ENCODE measurements around the gene CD247. TPM values are rescaled to one million over a fixed set of nuclear protein-coding genes. Genes with fewer than 3 reads are reported as not detected.

CD247 gene
- total and polyA plus RNA-seq, 4 experiments from 2014 or later: 260 to 404 (median 340) TPM

DNA sequence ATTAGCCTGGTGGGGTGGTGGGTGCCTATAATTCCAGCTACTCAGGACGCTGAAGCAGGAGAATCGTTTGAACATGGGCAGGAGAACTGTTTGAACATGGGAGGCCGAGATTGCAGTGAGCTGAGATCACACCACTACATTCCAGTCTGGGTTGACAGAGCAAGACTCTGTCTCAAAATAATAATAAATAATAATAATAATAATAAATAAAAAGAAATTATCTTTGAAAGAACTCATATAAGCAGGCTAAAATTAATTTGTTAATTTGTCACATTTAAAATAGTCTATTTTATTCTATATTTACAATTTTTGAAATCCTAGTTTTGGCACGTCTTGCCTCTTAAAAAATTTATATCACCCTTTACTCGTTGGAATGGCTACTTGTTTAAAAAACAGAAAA, 27.6 kb downstream of the CD247 start:
- Mint-ChIP-seq H3K4me3 (peak overlapping the region; percentile 29 to 91 (median 74)), H3K36me3 (peaks cover 40 to 72% of the 10 kb centered on the region in 2 donors), H3K4me1 (peaks cover 75 to 100% (median 88%) of the 10 kb centered on the region in 4 donors), H3K27ac (peak overlapping the region; percentile 88 to 100 (median 94)), H3K9me3 (no peaks in the 10 kb centered on the region), H3K27me3 (no peaks in the 10 kb centered on the region)
- no peak for DNase-seq
- H3K9me3 ChIP-seq (ENCODE audit: control insufficient read depth in 1 of 2, low read length in 2 of 2): no peaks in the 10 kb centered on the region
- POLR2A ChIA-PET (ENCODE audit: partially characterized antibody): interaction anchor here (1.0 to 9.8 kb wide), 2 partner anchors 10 to 26 kb away, joined by 4 to 137 read pairs; partner anchors contain the start of gene CD247
- no peaks in the 10 kb centered on the region for H3K27me3 ChIP-seq (ENCODE audit: insufficient read depth, low read length)
- intact Hi-C loops (cut with micrococcal nuclease): loop anchor here (10.0 kb wide), 1 partner anchor 64 kb away; the partner anchor contains the start of gene CREG1
- H3K4me1 ChIP-seq (ENCODE audit: insufficient read depth, low read length): peaks cover 99% of the 10 kb centered on the region
- H3K4me3 ChIP-seq (ENCODE audit: low read length in 2 of 2): no peak overlapping the region
- CTCF ChIA-PET (ENCODE audit: partially characterized antibody): interaction anchor here (0.9 to 1.2 kb wide), 3 partner anchors 9 to 82 kb away, joined by 3 to 4 read pairs (median 3); no protein-coding TSS in a partner anchor
- peak overlapping the region; percentile 60 for H3K27ac ChIP-seq (ENCODE audit: low read depth, low read length)
- peaks cover 21% of the 10 kb centered on the region for H3K36me3 ChIP-seq (ENCODE audit: insufficient read depth, low read length)

DNA sequence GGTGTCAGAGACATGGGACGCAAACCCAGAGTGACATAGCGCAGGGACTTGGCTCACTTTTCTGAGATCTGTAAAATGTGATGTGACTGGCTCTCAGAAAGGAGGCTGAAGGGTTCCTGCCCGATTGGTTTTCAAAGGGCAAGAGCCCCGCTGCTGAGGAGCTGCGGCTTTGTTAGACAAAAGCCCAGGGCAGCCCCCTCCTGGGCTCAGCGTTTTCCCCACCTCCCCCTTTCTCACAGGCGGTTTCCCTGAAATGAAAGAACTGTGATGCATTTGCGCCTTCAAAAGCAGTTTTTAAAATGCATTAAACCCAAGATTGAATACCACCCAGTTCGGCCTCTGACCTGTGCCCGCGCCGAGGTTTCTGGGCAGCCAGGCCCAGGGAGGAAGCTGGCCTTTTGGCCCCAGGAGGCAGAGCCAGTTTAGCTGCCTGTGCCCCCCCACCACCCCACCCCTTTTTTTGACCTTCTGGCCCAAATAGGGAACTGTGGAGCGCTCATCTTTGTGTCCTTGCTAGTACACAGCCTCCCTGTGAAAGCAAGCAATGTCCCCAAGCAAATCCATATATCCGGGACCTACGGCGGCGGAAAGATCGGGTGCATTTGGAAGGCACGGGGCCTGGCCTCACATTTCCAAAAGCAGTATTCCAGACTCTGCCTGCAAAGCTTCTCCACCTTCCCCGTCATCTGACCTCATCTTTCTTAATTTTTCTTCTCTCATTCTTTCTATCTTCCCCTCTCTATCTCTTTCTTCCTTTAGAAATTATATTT, 28.6 kb downstream of the CD247 start:
- Mint-ChIP-seq H3K27me3 (no peaks in the 10 kb centered on the region), H3K9me3 (no peaks in the 10 kb centered on the region), H3K4me3 (peak overlapping the region; percentile 68 to 91 (median 76)), H3K27ac (peak overlapping the region; percentile 88 to 100 (median 91)), H3K36me3 (peaks cover 32 to 71% of the 10 kb centered on the region in 2 donors), H3K4me1 (peaks cover 76 to 100% (median 89%) of the 10 kb centered on the region in 4 donors)
- Histone ChIP-seq H3K4me3 (ENCODE audit: low read length in 2 of 2) (peak overlapping the region in 1 of 2 donors; percentile 10), H3K9me3 (ENCODE audit: control insufficient read depth in 1 of 2, low read length in 2 of 2) (no peaks in the 10 kb centered on the region), H3K4me1 (ENCODE audit: insufficient read depth, low read length) (peaks cover 99% of the 10 kb centered on the region), H3K36me3 (ENCODE audit: insufficient read depth, low read length) (peaks cover 19% of the 10 kb centered on the region), H3K27me3 (ENCODE audit: insufficient read depth, low read length) (no peaks in the 10 kb centered on the region), H3K27ac (ENCODE audit: low read depth, low read length) (peak overlapping the region; percentile 60)
- ChIA-PET CTCF (ENCODE audit: partially characterized antibody) (interaction anchor here (1.0 to 2.6 kb wide), 4 partner anchors 9 to 28 kb away, joined by 3 to 8 read pairs (median 4); partner anchors contain the start of gene CD247), POLR2A (ENCODE audit: partially characterized antibody) (interaction anchor here (1.1 to 9.8 kb wide), 3 partner anchors 27 to 43 kb away, joined by 5 to 137 read pairs (median 5); partner anchors contain the start of gene CD247)
- DNase-seq: peak; percentile 36 to 85 (median 53)
- intact Hi-C loops (cut with micrococcal nuclease): loop anchor here (1.0 to 10.0 kb wide), 3 partner anchors 33 to 65 kb away; partner anchors contain the start of gene CREG1

DNA sequence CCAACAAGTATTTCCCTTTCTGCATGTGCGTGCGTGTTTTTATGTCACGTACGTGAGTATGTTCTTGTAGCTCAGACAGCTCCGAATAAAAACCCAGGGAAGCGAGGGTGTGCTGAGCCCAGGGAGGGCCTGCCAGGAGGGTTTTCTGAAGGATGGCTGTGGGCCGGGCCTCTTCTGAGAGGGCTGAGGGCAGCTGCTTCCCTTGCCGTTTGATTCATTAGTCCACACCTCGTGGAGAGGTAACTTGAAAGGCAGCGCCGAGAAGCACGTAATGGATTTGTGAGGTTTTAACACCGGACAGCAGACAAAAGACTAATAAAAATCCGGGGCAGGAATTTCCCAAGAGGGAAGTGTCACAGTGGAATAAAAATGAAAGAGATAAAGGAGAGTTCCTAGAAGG, 29.5 kb downstream of the CD247 start:
- intact Hi-C loops (cut with micrococcal nuclease): loop anchor here (1.0 to 2.0 kb wide), 2 partner anchors 32 to 41 kb away; no protein-coding TSS in a partner anchor
- Mint-ChIP-seq H3K4me3 (peak overlapping the region; percentile 66 to 91 (median 72)), H3K27me3 (no peaks in the 10 kb centered on the region), H3K4me1 (peaks cover 76 to 100% (median 88%) of the 10 kb centered on the region in 4 donors), H3K27ac (peak overlapping the region; percentile 85 to 100 (median 90)), H3K36me3 (peaks cover 27 to 67% of the 10 kb centered on the region in 2 donors), H3K9me3 (no peaks in the 10 kb centered on the region)
- Histone ChIP-seq H3K4me1 (ENCODE audit: insufficient read depth, low read length) (peaks cover 99% of the 10 kb centered on the region), H3K36me3 (ENCODE audit: insufficient read depth, low read length) (peaks cover 11% of the 10 kb centered on the region), H3K4me3 (ENCODE audit: low read length in 2 of 2) (no peak overlapping the region), H3K27ac (ENCODE audit: low read depth, low read length) (peak overlapping the region; percentile 60), H3K27me3 (ENCODE audit: insufficient read depth, low read length) (no peaks in the 10 kb centered on the region), H3K9me3 (ENCODE audit: control insufficient read depth in 1 of 2, low read length in 2 of 2) (no peaks in the 10 kb centered on the region)
- ChIA-PET CTCF (ENCODE audit: partially characterized antibody) (interaction anchor here (1.1 to 2.6 kb wide), 6 partner anchors 10 to 52 kb away, joined by 3 to 8 read pairs (median 6); partner anchors contain the start of gene CD247), POLR2A (ENCODE audit: partially characterized antibody) (interaction anchor here (0.5 to 9.8 kb wide), 7 partner anchors 14 to 77 kb away, joined by 3 to 137 read pairs (median 4); partner anchors contain the start of gene CD247)
- peak in 1 of 5 donors; percentile 46 for DNase-seq

GRCh38 chr1:167487614-167488013, 30.7 kb downstream of the CD247 start:
- Mint-ChIP-seq H3K4me3 (peak overlapping the region; percentile 11 to 91 (median 28)), H3K27me3 (no peaks in the 10 kb centered on the region), H3K9me3 (no peaks in the 10 kb centered on the region), H3K36me3 (peaks cover 21 to 69% of the 10 kb centered on the region in 2 donors), H3K4me1 (peaks cover 78 to 100% (median 91%) of the 10 kb centered on the region in 4 donors), H3K27ac (peak overlapping the region; percentile 88 to 100 (median 90))
- POLR2A ChIA-PET (ENCODE audit: partially characterized antibody): interaction anchor here (1.0 to 9.8 kb wide), 7 partner anchors 13 to 41 kb away, joined by 3 to 137 read pairs (median 4); partner anchors contain the start of gene CD247
- H3K27ac ChIP-seq (ENCODE audit: low read depth, low read length): peak overlapping the region; percentile 14
- no peaks in the 10 kb centered on the region for H3K27me3 ChIP-seq (ENCODE audit: insufficient read depth, low read length)
- CTCF ChIA-PET (ENCODE audit: partially characterized antibody): interaction anchor here (0.8 to 2.6 kb wide), 7 partner anchors 11 to 53 kb away, joined by 3 to 8 read pairs (median 4); no protein-coding TSS in a partner anchor
- H3K9me3 ChIP-seq (ENCODE audit: control insufficient read depth in 1 of 2, low read length in 2 of 2): no peaks in the 10 kb centered on the region
- no peak for DNase-seq
- intact Hi-C loops (cut with micrococcal nuclease): loop anchor here (2.0 kb wide), 1 partner anchor 31 kb away; no protein-coding TSS in a partner anchor
- H3K4me1 ChIP-seq (ENCODE audit: insufficient read depth, low read length): peaks cover 99% of the 10 kb centered on the region
- no peak overlapping the region for H3K4me3 ChIP-seq (ENCODE audit: low read length in 2 of 2)
- peaks cover 11% of the 10 kb centered on the region for H3K36me3 ChIP-seq (ENCODE audit: insufficient read depth, low read length)

GRCh38 chr1:167486090-167486824, 32.1 kb downstream of the CD247 start:
- Histone ChIP-seq H3K4me1 (ENCODE audit: insufficient read depth, low read length) (peaks cover 99% of the 10 kb centered on the region), H3K27me3 (ENCODE audit: insufficient read depth, low read length) (no peaks in the 10 kb centered on the region), H3K4me3 (ENCODE audit: low read length in 2 of 2) (no peak overlapping the region), H3K9me3 (ENCODE audit: control insufficient read depth in 1 of 2, low read length in 2 of 2) (no peaks in the 10 kb centered on the region), H3K36me3 (ENCODE audit: insufficient read depth, low read length) (peaks cover 11% of the 10 kb centered on the region), H3K27ac (ENCODE audit: low read depth, low read length) (peak overlapping the region; percentile 55)
- intact Hi-C loops (cut with micrococcal nuclease): no loop called here
- DNase-seq: peak in 1 of 5 donors; percentile 46
- Mint-ChIP-seq H3K4me3 (peak overlapping the region; percentile 38 to 89 (median 75)), H3K27ac (peak overlapping the region; percentile 52 to 100 (median 94)), H3K4me1 (peaks cover 76 to 100% (median 90%) of the 10 kb centered on the region in 4 donors), H3K9me3 (no peaks in the 10 kb centered on the region), H3K36me3 (peaks cover 15 to 68% of the 10 kb centered on the region in 2 donors), H3K27me3 (no peaks in the 10 kb centered on the region)
- POLR2A ChIA-PET (ENCODE audit: partially characterized antibody): interaction anchor here (1.1 to 9.8 kb wide), 7 partner anchors 13 to 48 kb away, joined by 3 to 137 read pairs (median 5); partner anchors contain the start of gene CD247
- CTCF ChIA-PET (ENCODE audit: partially characterized antibody): interaction anchor here (1.0 to 4.5 kb wide), 2 partner anchors 33 to 43 kb away, joined by 4 to 24 read pairs; no protein-coding TSS in a partner anchor

DNA sequence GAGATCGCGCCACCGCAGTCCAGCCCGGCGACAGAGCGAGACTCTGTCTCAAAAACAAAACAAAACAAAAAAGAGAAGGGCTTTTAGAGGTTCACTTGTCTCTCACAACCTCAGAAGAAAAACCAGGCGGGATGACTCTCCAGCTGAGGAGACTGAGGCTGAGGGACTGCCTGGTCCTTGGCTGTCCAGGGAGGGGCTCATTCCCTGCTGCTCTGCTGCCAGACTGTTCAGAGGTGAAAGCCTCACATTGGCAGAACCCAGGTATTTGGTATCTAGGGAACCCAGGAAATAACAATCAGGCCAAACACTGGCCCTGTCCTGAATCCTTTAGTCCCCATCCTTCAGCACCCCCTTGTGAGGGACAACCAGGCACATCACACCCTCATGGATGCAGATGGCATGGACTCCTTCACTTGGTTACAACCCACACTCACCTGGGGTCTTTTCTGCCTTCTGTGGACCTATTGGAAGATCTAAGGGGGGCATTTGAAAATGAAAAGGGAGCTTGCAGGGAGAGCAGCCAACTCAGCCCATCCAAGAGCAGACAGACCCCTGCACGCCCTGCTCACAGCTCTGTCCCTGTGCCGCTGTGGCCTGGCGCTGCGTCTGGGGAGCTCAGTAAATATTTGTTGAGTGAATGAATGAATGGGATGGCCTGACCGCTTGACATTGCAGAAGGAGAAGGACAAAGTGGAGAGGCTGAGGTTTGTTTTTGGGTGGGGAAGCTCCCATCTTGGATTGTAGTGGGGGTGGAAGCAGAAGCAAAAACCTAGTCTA, 33.4 kb downstream of the CD247 start:
- Mint-ChIP-seq H3K4me3 (peak overlapping the region; percentile 62 to 89 (median 78)), H3K9me3 (peaks cover 0 to 2% (median 0%) of the 10 kb centered on the region in 8 donors), H3K27ac (peak overlapping the region; percentile 90 to 100 (median 94)), H3K27me3 (no peaks in the 10 kb centered on the region), H3K36me3 (peaks cover 22 to 71% of the 10 kb centered on the region in 2 donors), H3K4me1 (peaks cover 78 to 100% (median 92%) of the 10 kb centered on the region in 4 donors)
- ChIA-PET POLR2A (ENCODE audit: partially characterized antibody) (interaction anchor here (1.0 to 9.8 kb wide), 13 partner anchors 8 to 52 kb away, joined by 3 to 137 read pairs (median 5); partner anchors contain the start of gene CD247), CTCF (ENCODE audit: partially characterized antibody) (interaction anchor here (1.0 to 4.5 kb wide), 8 partner anchors 11 to 55 kb away, joined by 3 to 24 read pairs (median 5); partner anchors contain the start of gene CD247)
- H3K36me3 ChIP-seq (ENCODE audit: insufficient read depth, low read length): peaks cover 13% of the 10 kb centered on the region
- peak overlapping the region; percentile 55 for H3K27ac ChIP-seq (ENCODE audit: low read depth, low read length)
- peaks cover 100% of the 10 kb centered on the region for H3K4me1 ChIP-seq (ENCODE audit: insufficient read depth, low read length)
- no peaks in the 10 kb centered on the region for H3K9me3 ChIP-seq (ENCODE audit: control insufficient read depth in 1 of 2, low read length in 2 of 2)
- DNase-seq: peak in 1 of 5 donors; percentile 43
- no peaks in the 10 kb centered on the region for H3K27me3 ChIP-seq (ENCODE audit: insufficient read depth, low read length)
- no peak overlapping the region for H3K4me3 ChIP-seq (ENCODE audit: low read length in 2 of 2)
- intact Hi-C loops (cut with micrococcal nuclease): loop anchor here (5.0 kb wide), 1 partner anchor 32 kb away; the partner anchor contains the start of gene CD247
